Lower lobe of right lung (tissue), 2 donors: ENCODE data around the gene PDZD2. TPM values are rescaled to one million over a fixed set of nuclear protein-coding genes. Genes with fewer than 3 reads are reported as not detected.

ENCODE experiments used
- ATAC-seq, 2 donors: fragments of 200-7000 bp; cut with Tn5 transposase; one replicate each; pipeline ENCODE4 v1.9.1; 2020 to 2022; ENCODE audit warnings: mild to moderate bottlenecking in 2 of 2, moderate library complexity in 2 of 2
- DNase-seq: peaks from one replicate; pipeline ENCODE4 v3.0.0-alpha.2; 2020
- H3K27ac ChIP-seq: fragments of 200-600 bp; one replicate; pipeline ENCODE4 v1.8.0; 2022
- H3K27me3 ChIP-seq: fragments of 200-600 bp; one replicate; pipeline ENCODE4 v1.8.0; 2022; ENCODE audit warnings: low read depth
- H3K36me3 ChIP-seq: fragments of 200-600 bp; one replicate; pipeline ENCODE4 v1.8.0; 2022; ENCODE audit warnings: mild to moderate bottlenecking
- H3K4me1 ChIP-seq: fragments of 200-600 bp; one replicate; pipeline ENCODE4 v1.8.0; 2022
- H3K4me3 ChIP-seq: fragments of 200-600 bp; one replicate; pipeline ENCODE4 v1.8.0; 2022; ENCODE audit warnings: mild to moderate bottlenecking
- H3K9me3 ChIP-seq: fragments of 200-600 bp; one replicate; pipeline ENCODE4 v1.8.0; 2022
- intact Hi-C: fragments of 100-400 bp; cut with DNase I; formaldehyde crosslinking; loops from one replicate; pipeline ENCODE4 v1.11.0; 2022
- total RNA-seq: library from RNA; stranded (reverse); fragmentation: NEBNext Ultra II Directional; extraction: Animal tissue kit (Norgen Biotek cat#: 25700); gene quantifications from one replicate; pipeline ENCODE4 v1.2.1, GENCODE V29; 2021
- TF ChIP-seq, protein P1 (sequence below): fragments of 200-600 bp; IDR thresholded peaks from one replicate; pipeline ENCODE4 v1.8.0; 2022; ENCODE audit warnings: antibody characterized with exemption, mild to moderate bottlenecking
- donor health status: DM: no; HTN: yes; CAD: no; lungs with severe emphysema.

PDZD2 gene
- total RNA-seq, 1 donor from 2014 or later = 67.8 TPM

DNA sequence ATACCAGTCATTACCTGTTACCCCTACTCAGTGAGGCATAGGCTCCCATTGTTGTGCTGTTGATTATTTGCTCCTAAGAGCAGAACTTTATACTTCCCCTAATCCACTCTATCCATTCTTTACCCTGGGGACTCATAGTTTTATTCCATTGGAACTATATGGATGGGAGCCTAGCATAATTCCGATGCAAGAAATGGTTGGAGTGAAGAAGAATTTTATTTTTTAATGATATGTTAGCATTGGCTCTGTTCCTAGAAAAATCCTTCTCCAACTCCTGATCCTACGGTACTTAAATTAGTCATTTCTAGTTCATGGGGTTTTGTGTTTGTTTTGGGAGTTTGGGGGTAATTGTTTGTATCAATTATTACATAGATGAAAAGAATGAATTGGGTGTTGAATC, 343.7 kb downstream of the PDZD2 start:
- intact Hi-C loops = no loop called here
- H3K27ac ChIP-seq = no peak overlapping the region
- H3K4me3 ChIP-seq = no peak overlapping the region
- TF ChIP-seq, protein P1, sequence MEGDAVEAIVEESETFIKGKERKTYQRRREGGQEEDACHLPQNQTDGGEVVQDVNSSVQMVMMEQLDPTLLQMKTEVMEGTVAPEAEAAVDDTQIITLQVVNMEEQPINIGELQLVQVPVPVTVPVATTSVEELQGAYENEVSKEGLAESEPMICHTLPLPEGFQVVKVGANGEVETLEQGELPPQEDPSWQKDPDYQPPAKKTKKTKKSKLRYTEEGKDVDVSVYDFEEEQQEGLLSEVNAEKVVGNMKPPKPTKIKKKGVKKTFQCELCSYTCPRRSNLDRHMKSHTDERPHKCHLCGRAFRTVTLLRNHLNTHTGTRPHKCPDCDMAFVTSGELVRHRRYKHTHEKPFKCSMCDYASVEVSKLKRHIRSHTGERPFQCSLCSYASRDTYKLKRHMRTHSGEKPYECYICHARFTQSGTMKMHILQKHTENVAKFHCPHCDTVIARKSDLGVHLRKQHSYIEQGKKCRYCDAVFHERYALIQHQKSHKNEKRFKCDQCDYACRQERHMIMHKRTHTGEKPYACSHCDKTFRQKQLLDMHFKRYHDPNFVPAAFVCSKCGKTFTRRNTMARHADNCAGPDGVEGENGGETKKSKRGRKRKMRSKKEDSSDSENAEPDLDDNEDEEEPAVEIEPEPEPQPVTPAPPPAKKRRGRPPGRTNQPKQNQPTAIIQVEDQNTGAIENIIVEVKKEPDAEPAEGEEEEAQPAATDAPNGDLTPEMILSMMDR = no peak
- no peaks in the 10 kb centered on the region for H3K36me3 ChIP-seq
- H3K9me3 ChIP-seq = no peaks in the 10 kb centered on the region
- H3K4me1 ChIP-seq = peaks cover 9% of the 10 kb centered on the region
- DNase-seq (no peak), ATAC-seq (no peak)
- H3K27me3 ChIP-seq = no peaks in the 10 kb centered on the region

DNA sequence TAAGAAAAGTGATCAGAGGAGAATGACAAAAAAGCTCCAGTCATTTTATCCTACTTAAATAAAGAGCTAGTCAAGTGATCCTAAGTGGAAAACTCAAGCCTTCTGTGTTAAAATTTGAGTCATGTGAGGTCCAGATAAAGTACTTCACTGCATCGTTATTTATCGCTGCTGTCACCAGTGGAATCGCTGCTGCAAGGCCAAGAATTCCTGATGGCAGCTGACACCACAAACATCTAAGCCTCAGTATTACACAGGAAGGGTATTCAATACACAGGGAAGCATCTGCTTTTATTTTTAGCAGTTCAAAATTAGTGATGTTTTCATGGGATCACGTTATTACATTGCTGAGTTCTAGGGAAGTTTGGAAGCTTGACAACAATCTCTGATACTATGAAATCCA, 344.9 kb downstream of the PDZD2 start:
- TF ChIP-seq, protein P1 = no peak
- Histone ChIP-seq H3K27ac (no peak overlapping the region), H3K9me3 (no peaks in the 10 kb centered on the region), H3K27me3 (no peaks in the 10 kb centered on the region), H3K4me3 (no peak overlapping the region), H3K4me1 (peaks cover 9% of the 10 kb centered on the region), H3K36me3 (no peaks in the 10 kb centered on the region)
- intact Hi-C loops = no loop called here
- no peak for DNase-seq
- ATAC-seq = peak in 1 of 2 donors; percentile 20

DNA sequence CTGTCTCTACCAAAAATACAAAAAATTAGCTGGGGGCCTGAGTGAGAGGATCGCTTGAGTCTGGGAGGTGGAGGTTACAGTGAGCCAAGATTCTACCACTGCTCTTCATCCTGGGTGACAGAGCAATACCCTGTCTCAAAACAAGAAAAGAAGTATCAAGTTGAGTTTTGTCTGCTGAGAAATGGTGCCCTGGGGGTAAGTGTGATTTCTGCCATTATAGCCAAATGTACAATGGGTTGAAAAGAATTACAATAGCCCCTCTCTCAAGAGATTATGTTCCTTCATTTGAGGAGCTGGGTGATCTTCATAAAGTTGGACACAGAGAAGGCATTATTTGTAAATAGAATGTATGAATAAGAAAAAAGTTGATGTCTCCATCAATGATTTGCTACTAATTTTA, 345.8 kb downstream of the PDZD2 start:
- Histone ChIP-seq H3K4me3 (no peak overlapping the region), H3K27ac (no peak overlapping the region), H3K36me3 (no peaks in the 10 kb centered on the region), H3K4me1 (peaks cover 9% of the 10 kb centered on the region), H3K9me3 (no peaks in the 10 kb centered on the region), H3K27me3 (no peaks in the 10 kb centered on the region)
- ATAC-seq (no peak), DNase-seq (no peak)
- TF ChIP-seq, protein P1 = no peak
- intact Hi-C loops = no loop called here

DNA sequence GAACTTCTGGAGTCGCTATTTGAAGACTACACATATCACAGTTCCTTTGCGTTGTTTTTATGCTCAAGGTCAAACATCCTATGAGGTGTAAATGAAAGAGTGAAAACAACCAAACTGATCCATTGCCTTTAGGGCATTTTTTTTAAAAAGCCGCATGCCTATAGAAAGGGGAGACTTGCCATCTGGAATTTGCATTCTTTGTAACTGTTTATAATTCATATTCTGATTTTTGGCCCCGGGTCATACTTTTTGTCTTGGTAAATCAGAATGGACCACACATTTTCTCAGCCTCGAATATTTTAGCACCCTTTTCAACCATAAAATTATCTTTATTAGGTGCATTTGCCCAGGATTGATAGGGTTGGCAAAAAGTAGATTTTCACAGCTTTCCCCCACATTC, 347.2 kb downstream of the PDZD2 start:
- TF ChIP-seq, protein P1 = no peak
- Histone ChIP-seq H3K9me3 (no peaks in the 10 kb centered on the region), H3K4me3 (no peak overlapping the region), H3K27me3 (no peaks in the 10 kb centered on the region), H3K27ac (no peak overlapping the region), H3K4me1 (peaks cover 9% of the 10 kb centered on the region), H3K36me3 (no peaks in the 10 kb centered on the region)
- DNase-seq (no peak), ATAC-seq (no peak)
- intact Hi-C loops = no loop called here

DNA sequence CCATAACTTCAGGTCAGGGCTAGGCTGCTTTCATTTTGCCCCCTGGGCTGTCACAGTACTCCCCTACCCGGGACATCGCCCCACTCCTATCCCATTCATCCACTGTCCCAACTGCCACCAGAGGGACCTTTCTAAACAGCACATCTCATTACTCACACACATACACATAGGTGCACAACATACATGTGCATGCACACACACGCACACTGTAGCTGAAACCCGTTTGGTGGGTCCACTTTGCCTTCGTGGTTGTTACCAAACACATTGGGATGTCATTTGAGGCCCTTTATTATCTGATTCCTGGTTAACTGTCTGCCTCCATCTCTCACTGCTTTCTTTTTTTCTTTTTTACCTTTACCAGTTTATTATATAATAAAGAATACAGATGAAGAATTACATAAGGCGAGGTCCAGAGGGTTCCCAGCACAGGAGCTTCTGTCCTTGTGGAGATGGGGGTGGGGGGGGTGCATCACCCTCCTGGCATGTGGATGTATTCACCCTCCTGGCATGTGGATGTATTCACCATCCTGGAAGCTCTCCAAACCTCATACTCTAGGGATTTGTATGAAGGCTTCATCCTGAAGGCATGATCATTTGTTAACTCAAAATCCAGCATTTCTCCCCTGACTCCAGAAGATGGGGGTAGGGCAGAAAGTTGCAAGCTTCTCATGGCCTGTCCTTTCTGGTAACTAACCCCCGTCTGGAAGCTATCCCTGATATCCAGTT, 349.2 kb downstream of the PDZD2 start:
- Histone ChIP-seq H3K4me3 (no peak overlapping the region), H3K36me3 (no peaks in the 10 kb centered on the region), H3K4me1 (peaks cover 9% of the 10 kb centered on the region), H3K9me3 (no peaks in the 10 kb centered on the region), H3K27ac (no peak overlapping the region), H3K27me3 (no peaks in the 10 kb centered on the region)
- no peak for DNase-seq
- peak; percentile 23 to 77 for ATAC-seq
- TF ChIP-seq, protein P1 = no peak
- intact Hi-C loops = no loop called here
